HCT116 (cell line): ENCODE measurements around the gene MYO16.

ENCODE experiments used
- CTCF ChIP-seq, 3 experiments: fragments of 200-600 bp in 1 of 3; sonication (generic) in 1 of 3; IDR thresholded peaks in 2 of 3; conservative IDR thresholded peaks in 1 of 3; 2 replicates each; pipeline ENCODE4 v1.5.1; 2012 to 2017; ENCODE audit warnings: low read depth in 2 of 3, low read length in 2 of 3, antibody characterized with exemption in 1 of 3, borderline replicate concordance in 1 of 3, control low read depth in 1 of 3, mild to moderate bottlenecking in 1 of 3, mixed read lengths in 1 of 3, mixed run types in 1 of 3, moderate library complexity in 1 of 3; ENCODE audit not compliant: insufficient read depth in 1 of 3
- POLR2AphosphoS5 ChIP-seq: IDR thresholded peaks from 2 replicates; pipeline ENCODE4 v1.6.1; 2011; ENCODE audit warnings: mild to moderate bottlenecking, low read depth, low read length, moderate library complexity
- RAD21 ChIP-seq: IDR thresholded peaks from 2 replicates; pipeline ENCODE4 v1.6.1; 2012; ENCODE audit warnings: low read depth, mild to moderate bottlenecking

- no peak for TF ChIP-seq POLR2AphosphoS5
- TF ChIP-seq CTCF (IDR thresholded peaks at IDR 0.05 in 2 of 3, conservative IDR thresholded peaks at IDR 0.05 in 1 of 3; ENCODE audit: borderline replicate concordance in 1 of 3, insufficient read depth in 1 of 3, low read depth in 2 of 3, low read length in 2 of 3) = no peak
- TF ChIP-seq RAD21 = no peak
Measured at GRCh38 chr13:108624979-108625378, 4.4 kb upstream of the MYO16 start.
